Measurements from ENCODE around the gene GNAT1.

DNA sequence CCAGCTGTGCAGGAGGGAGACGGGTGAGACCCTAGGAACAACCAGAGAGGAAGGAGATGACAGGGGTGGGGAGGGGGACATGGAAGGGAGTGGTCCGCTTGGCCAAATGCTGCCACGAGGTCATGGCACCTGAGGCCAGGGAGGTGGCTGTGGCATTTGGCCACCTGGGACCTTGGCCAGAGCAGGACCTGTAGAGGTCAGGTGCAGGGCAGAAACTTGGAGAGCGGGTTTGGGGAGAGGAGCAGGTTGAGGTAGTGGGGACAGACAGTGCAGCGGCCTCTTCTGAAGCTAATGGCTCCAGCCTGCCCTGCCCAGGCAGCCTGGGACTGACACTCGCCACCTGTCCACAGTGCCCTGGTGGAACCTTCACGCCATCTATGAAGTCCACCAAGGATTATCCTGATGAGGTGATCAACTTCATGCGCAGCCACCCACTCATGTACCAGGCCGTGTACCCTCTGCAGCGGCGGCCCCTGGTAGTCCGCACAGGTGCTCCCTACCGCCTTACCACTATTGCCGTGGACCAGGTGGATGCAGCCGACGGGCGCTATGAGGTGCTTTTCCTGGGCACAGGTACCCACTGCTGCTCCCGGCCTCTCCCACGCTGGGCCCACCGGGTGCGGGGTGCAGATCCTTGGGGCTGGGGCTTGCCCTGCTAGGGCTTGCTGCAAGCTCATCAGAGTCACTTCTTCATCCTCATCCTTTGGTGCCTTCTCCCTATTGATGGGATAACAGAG is 7.0 kb upstream of the GNAT1 start:
- TF ChIP-seq, protein P1, sequence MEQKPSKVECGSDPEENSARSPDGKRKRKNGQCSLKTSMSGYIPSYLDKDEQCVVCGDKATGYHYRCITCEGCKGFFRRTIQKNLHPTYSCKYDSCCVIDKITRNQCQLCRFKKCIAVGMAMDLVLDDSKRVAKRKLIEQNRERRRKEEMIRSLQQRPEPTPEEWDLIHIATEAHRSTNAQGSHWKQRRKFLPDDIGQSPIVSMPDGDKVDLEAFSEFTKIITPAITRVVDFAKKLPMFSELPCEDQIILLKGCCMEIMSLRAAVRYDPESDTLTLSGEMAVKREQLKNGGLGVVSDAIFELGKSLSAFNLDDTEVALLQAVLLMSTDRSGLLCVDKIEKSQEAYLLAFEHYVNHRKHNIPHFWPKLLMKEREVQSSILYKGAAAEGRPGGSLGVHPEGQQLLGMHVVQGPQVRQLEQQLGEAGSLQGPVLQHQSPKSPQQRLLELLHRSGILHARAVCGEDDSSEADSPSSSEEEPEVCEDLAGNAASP (CRISPR knock-in tag; IDR thresholded peaks at IDR 0.05; ENCODE audit: borderline replicate concordance): no peak
- TF ChIP-seq, protein P2, sequence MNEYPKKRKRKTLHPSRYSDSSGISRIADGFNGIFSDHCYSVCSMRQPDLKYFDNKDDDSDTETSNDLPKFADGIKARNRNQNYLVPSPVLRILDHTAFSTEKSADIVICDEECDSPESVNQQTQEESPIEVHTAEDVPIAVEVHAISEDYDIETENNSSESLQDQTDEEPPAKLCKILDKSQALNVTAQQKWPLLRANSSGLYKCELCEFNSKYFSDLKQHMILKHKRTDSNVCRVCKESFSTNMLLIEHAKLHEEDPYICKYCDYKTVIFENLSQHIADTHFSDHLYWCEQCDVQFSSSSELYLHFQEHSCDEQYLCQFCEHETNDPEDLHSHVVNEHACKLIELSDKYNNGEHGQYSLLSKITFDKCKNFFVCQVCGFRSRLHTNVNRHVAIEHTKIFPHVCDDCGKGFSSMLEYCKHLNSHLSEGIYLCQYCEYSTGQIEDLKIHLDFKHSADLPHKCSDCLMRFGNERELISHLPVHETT (CRISPR knock-in tag; conservative IDR thresholded peaks at IDR 0.05): no peak

Measured in HepG2 (cell line).